GM19328 (cell line): ENCODE data around the gene GAREM2.
"Not testable (repeated sequence)": the region's sequence is repeated elsewhere in the genome, so short reads cannot be mapped to it uniquely, and the experiment has no call there.

Experiments
- ATAC-seq: cut with Tn5 transposase; IDR thresholded peaks from one replicate; pipeline ENCODE4 v1.9.1; 2021; ENCODE audit warnings: mild to moderate bottlenecking, moderate library complexity; ENCODE audit not compliant: unreplicated experiment

Gene GAREM2

GRCh38 chr2:26172871-26173775 is at the start of gene GAREM2:
Gene GAREM2, plus strand, starts transcription at chr2:26173088. Its CDS starts 133 bp downstream, at chr2:26173221.
- no peak for ATAC-seq

DNA sequence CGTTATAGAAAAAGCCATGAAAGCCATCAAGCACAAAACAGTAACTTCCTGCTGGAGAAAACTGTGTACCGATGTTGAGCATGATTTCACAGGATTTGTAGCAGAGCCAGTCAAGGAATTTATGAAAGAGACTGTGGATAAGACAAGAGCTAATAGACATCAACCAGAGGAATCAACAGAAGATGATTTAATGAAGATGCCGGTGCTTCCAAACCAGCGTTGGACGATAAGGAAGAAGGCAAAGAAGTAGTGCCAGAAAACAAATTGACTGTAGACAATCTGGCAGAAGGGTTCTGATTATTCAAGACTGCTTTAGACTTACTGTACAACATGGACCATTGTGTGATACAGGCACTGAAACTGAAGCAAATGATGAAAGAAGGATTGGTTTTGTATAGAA is 49.5 kb upstream of the GAREM2 start:
- no peak for ATAC-seq

DNA sequence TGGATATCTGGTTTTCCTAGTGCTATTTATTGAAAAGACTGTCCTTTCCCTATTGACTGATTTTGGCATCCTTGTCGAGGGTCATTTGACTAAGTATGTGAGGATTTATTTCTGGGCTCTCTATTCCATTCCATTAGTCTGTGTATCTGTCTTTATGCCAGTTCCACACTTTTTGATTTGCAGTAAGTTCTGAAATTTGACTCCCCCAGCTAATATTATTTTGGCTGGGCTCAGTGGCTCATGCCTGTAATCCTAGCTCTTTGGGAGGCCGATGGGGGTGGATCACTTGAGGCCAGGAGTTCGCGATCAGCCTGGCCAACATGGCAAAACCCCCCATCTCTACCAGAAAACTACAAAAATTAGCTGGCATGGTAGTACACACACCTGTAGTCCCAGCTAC is 46.8 kb upstream of the GAREM2 start:
- ATAC-seq = no peak

- no peak for ATAC-seq
Measured at GRCh38 chr2:26128176-26128575, 44.7 kb upstream of the GAREM2 start.

DNA sequence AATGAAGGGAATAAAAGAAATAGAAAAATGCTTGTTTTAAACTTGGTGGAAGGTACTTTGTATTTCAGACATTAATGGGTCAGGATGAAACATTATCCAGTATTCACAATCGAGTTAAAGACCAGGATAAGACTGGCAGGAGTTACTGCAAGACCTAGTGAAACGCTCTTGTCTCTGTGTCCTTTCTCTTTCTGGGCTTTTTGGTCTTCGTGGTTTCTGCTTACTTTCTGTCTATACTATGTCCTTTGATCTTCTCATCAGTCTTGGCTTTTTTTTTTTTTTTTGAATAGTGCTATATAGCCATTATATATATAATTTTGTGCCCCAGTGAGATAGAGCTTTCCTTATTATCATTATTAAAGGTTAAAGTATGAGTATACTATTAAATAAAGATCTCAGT is 42.1 kb upstream of the GAREM2 start:
- ATAC-seq = no peak

DNA sequence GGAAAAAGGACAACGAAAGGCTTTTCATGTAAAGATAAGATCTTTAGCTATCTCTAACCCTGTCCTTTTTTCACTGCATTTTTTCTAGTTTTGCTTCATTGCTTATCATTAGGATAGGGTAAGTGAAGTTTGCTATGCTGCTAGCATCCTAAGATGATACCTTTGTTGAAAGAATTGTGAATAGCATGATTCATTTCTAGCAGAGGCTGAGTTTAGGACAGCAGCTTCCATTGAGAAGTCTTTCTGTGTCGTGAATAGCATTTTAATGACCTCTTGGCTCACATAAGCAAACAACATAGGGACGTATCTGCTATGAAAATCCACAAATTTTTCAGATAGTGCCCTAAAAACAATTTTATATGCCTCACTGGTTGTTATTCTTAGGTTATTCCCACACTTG is 36.4 kb upstream of the GAREM2 start:
- ATAC-seq = no peak

DNA sequence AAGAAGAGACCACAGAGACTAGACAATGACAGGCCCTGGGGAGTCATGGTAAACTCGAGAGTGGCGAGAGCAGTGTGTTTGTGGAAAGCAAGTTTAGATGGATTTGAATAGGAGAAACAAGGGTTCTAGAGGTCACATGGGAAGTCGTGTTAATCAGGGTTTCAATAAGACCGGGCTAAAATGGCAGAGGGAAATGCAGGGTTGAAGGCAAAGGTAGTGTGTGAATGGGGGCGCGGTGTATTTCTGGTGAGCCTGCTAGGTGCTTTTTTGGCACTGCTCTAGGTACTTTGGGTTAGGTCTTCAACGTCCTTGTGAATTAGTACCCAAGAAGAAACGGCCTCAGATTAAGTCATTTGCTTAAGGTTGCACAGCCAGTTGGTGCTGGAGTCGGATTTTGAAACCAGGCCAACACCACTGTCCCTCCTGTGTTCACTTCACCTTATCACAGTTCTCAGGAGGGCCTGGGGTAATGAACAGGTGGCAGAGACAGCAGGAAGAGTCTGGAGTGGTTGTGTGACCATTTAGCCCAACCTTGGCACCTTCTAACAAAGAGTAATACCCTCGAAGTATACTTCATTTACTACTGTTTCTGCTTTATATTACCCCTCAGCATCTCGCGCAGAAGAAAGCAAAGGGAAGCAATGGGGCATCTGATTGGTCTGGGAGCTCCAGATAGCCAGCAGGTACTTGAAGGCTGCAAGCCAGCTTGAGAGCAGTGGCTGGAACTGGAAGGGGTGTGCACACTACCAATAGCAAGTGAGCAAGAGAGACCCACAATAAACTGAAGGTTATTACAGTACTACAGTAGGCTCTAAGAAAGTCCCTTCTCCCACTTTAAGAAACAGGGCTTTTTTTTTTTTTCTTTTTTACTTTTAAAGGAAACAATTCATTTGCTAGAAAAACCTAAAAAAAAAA is 33.4 kb upstream of the GAREM2 start:
- ATAC-seq = no peak

GRCh38 chr2:26141145-26141769 is 31.6 kb upstream of the GAREM2 start:
- ATAC-seq = no peak

GRCh38 chr2:26144031-26144430 is 28.9 kb upstream of the GAREM2 start:
- no peak for ATAC-seq

- ATAC-seq = no peak
Measured at GRCh38 chr2:26144953-26145680, 27.8 kb upstream of the GAREM2 start.

GRCh38 chr2:26148501-26148900 is 24.4 kb upstream of the GAREM2 start:
- ATAC-seq = no peak

DNA sequence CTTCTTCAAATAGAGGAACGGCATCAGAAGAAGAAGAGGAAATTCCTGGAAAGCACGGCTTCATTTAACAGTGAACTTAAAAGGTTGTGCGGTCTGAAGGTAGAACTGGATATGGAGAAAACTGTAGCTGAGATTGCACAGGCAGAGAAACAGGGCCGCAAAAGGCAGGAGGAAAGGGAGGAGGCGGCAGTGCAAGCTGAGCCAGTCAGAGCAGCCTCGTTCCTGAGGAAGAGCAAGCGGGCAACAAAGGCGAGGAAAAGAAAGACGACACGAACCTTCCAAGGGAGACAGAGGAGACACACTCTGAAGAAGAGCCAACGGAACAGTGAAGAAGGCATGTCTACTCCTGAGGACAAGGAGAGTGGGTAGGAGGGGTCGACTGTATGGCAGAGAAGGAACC is 22.6 kb upstream of the GAREM2 start:
- no peak for ATAC-seq

DNA sequence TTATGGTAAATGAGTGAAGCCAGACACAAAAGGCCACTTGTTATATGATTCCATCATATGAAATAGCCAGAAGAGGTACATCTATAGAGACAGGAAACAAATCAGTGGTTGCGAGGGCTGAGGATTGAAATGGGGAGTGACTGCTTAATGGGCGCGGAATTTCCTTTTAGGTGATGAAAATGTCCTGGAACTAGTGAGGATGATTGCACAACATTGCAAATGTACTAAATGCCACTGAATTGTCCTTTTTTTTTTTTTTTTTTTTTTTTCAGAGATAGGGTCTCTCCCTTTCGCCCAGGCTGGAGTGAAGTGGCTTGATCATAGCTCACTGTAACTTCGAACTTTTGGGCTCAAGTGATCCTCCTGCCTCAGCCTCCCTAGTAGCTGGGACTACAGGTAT is 15.3 kb upstream of the GAREM2 start:
- no peak for ATAC-seq

DNA sequence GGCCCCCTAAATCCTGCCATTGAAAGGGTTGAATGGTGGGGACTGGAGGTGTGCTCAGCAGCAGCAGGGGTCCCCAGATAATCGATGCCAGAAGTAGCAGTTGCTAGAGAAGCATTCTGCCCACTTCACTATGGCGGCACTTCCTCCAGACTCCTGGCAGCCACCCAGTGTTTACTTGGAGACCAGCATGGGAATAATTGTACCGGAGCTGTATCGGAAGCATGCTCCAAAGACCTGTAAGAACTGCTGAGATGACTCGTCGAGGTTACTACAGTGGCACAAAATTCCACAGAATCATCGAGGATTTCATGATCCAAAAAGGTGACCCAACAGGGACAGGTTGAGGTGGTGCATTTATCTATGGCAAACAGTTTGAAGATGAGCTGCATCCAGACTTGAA is 11.0 kb upstream of the GAREM2 start:
- ATAC-seq = no peak

GRCh38 chr2:26162963-26163362 is 9.9 kb upstream of the GAREM2 start:
- ATAC-seq = no peak

DNA sequence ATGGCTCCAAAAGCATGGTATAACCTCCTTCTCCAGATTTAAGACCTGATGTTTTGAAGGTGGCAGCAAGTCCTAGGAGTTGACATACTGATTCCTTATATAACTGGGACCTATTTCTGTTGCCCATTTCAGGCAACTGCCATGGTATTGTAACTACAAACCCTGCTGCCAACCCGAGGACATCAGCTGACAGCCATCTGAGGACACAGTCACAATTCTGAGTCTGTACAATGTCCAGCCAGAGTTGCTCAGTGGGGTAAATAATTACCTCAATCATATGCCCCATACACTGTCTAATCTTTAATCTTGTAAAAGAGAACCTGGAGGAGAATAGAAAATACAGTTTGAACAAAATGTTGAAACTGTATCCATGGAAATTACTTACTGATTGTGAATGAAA is 8.7 kb upstream of the GAREM2 start:
- ATAC-seq = no peak

DNA sequence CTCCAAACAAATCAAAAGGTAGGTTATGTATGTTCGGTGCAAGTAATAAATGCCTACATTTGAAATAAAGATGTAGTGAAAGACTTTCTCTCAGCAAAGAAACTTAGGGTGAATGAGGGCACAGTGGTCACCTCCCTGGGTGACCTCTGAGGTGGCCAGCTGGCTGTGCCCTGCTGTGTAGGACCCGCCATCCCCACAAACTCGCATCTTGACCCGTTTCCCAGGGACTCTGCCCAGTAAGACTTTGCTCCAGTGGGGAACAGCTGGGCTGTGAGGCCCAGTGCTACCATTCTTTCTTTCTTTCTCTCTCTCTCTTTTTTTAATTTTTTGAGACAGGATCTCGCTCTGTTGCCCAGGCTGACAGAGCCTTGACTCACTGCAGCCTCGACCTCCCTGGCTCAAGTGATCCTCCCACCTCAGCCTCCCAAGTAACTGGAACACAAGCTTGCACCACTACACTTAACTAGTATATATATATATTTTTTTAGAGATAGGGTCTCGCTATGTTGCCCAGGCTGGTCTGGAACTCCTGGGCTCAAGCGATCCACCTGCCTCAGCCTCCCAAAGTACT is 8.2 kb upstream of the GAREM2 start:
- no peak for ATAC-seq

- ATAC-seq = no peak
Measured at GRCh38 chr2:26165403-26165802, 7.5 kb upstream of the GAREM2 start.

DNA sequence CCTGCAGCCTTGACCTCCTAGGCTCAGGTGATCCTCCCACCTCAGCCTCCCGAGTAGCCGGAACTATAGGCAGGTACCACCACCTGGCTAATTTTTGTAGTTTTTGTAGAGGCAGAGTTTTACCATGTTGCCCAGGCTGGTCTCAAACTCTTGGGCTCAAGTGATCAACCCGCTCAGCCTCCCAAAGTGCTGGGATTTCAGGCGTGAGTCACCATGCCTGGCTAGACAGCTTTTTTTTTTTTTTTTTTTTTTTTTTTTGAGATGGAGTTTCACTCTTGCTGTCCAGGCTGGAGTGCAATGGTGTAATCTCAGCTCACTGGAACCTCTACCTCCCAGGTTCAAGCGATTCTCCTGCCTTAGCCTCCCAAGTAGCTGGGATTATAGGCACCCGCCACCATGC is 6.3 kb upstream of the GAREM2 start:
- not testable (repeated sequence) for ATAC-seq

- ATAC-seq = no peak
Measured at GRCh38 chr2:26168785-26169184, 4.1 kb upstream of the GAREM2 start.
